OCI-LY1 (cell line): ENCODE data around the gene TRPM2.

ENCODE experiments used
- H2AFZ ChIP-seq: fragments of 200-600 bp; sonication (generic), shearing (Covaris generic); 2 replicates; pipeline ENCODE4 v1.6.0; 2014; ENCODE audit warnings: antibody characterized with exemption, mild to moderate bottlenecking, low read length
- H3F3A ChIP-seq: fragments of 200-600 bp; sonication (generic), shearing (Covaris generic); 2 replicates; pipeline ENCODE4 v1.6.0; 2014; ENCODE audit warnings: mild to moderate bottlenecking, antibody characterized with exemption, low read length, moderate library complexity; ENCODE audit not compliant: insufficient read depth
- H3K27ac ChIP-seq: fragments of 200-600 bp; sonication (generic); 2 replicates; pipeline ENCODE4 v1.5.1; 2014; ENCODE audit warnings: low read length, mixed run types, mild to moderate bottlenecking, low read depth; ENCODE audit not compliant: poor library complexity, severe bottlenecking
- H3K27me3 ChIP-seq: fragments of 200-600 bp; sonication (generic); 2 replicates; pipeline ENCODE4 v1.6.0; 2014; ENCODE audit warnings: antibody characterized with exemption, mild to moderate bottlenecking, low read length, moderate library complexity; ENCODE audit not compliant: insufficient read depth
- H3K36me3 ChIP-seq: fragments of 200-600 bp; sonication (generic); 2 replicates; pipeline ENCODE4 v1.6.1; 2014; ENCODE audit warnings: mild to moderate bottlenecking, antibody characterized with exemption, low read length, moderate library complexity, mixed read lengths; ENCODE audit not compliant: insufficient read depth
- H3K4me1 ChIP-seq: fragments of 200-600 bp; sonication (generic); 2 replicates; pipeline ENCODE4 v1.5.1; 2014; ENCODE audit warnings: mild to moderate bottlenecking, low read length, moderate library complexity; ENCODE audit not compliant: insufficient read depth, severe bottlenecking
- H3K4me2 ChIP-seq: fragments of 200-600 bp; sonication (generic), shearing (Covaris generic); 2 replicates; pipeline ENCODE4 v1.6.1; 2014; ENCODE audit warnings: low read length
- H3K4me3 ChIP-seq: fragments of 200-600 bp; sonication (generic); 2 replicates; pipeline ENCODE4 v1.5.1; 2014; ENCODE audit warnings: low read length, low read depth, mild to moderate bottlenecking, mixed read lengths; ENCODE audit not compliant: poor library complexity, severe bottlenecking
- H3K79me2 ChIP-seq: fragments of 200-600 bp; shearing (Covaris generic); 2 replicates; pipeline ENCODE4 v1.6.1; 2016; ENCODE audit warnings: mixed run types, low read length, mixed read lengths; ENCODE audit not compliant: insufficient read depth
- H3K9ac ChIP-seq: fragments of 200-600 bp; sonication (generic), shearing (Covaris generic); 2 replicates; pipeline ENCODE4 v1.6.1; 2014; ENCODE audit warnings: mild to moderate bottlenecking, low read length, mixed read lengths
- H3K9me2 ChIP-seq: fragments of 200-600 bp; sonication (generic), shearing (Covaris generic); 2 replicates; pipeline ENCODE4 v1.6.1; 2014; ENCODE audit warnings: low read depth, mild to moderate bottlenecking, low read length, mixed read lengths
- H3K9me3 ChIP-seq: fragments of 200-600 bp; shearing (Covaris generic); 2 replicates; pipeline ENCODE4 v1.6.1; 2014; ENCODE audit warnings: low read length, mixed read lengths
- H4K20me1 ChIP-seq: fragments of 200-600 bp; sonication (generic), shearing (Covaris generic); 2 replicates; pipeline ENCODE4 v1.6.0; 2016; ENCODE audit warnings: mild to moderate bottlenecking, low read length; ENCODE audit not compliant: insufficient read depth
- EZH2 ChIP-seq: fragments of 200-600 bp; sonication (generic), shearing (Covaris generic); IDR thresholded peaks from 2 replicates; pipeline ENCODE4 v1.8.0; 2017; ENCODE audit warnings: borderline replicate concordance, mixed run types, mild to moderate bottlenecking, antibody characterized with exemption, low read length, moderate library complexity, mixed read lengths
- TF ChIP-seq, protein P1 (sequence below): fragments of 200-600 bp; sonication (generic), shearing (Covaris generic); IDR thresholded peaks from 2 replicates; pipeline ENCODE4 v1.5.1; 2017; ENCODE audit warnings: mild to moderate bottlenecking, antibody characterized with exemption, low read length, moderate library complexity, mixed read lengths

Gene TRPM2

GRCh38 chr21:44334329-44335030 is 18.9 kb upstream of the TRPM2 start:
- H2AFZ ChIP-seq, result no peak overlapping the region
- H3K4me1 ChIP-seq, result peaks cover 6% of the 10 kb centered on the region
- H3K4me2 ChIP-seq, result no peak overlapping the region
- H3K27ac ChIP-seq, result no peak overlapping the region
- no peaks in the 10 kb centered on the region for H4K20me1 ChIP-seq
- H3K9me2 ChIP-seq, result no peaks in the 10 kb centered on the region
- H3F3A ChIP-seq, result peaks cover 4% of the 10 kb centered on the region; the same call in 1 of the 2 replicates
- H3K27me3 ChIP-seq, result 0 out of 2 replicates have a peak, but pooled peaks cover 4% of the 10 kb centered on the region
- no peak for TF ChIP-seq EZH2
- TF ChIP-seq, protein P1, sequence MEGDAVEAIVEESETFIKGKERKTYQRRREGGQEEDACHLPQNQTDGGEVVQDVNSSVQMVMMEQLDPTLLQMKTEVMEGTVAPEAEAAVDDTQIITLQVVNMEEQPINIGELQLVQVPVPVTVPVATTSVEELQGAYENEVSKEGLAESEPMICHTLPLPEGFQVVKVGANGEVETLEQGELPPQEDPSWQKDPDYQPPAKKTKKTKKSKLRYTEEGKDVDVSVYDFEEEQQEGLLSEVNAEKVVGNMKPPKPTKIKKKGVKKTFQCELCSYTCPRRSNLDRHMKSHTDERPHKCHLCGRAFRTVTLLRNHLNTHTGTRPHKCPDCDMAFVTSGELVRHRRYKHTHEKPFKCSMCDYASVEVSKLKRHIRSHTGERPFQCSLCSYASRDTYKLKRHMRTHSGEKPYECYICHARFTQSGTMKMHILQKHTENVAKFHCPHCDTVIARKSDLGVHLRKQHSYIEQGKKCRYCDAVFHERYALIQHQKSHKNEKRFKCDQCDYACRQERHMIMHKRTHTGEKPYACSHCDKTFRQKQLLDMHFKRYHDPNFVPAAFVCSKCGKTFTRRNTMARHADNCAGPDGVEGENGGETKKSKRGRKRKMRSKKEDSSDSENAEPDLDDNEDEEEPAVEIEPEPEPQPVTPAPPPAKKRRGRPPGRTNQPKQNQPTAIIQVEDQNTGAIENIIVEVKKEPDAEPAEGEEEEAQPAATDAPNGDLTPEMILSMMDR, result no peak
- no peak overlapping the region for H3K9ac ChIP-seq
- H3K79me2 ChIP-seq, result no peaks in the 10 kb centered on the region
- no peaks in the 10 kb centered on the region for H3K9me3 ChIP-seq
- peaks cover 10% of the 10 kb centered on the region; the same call in 1 of the 2 replicates for H3K36me3 ChIP-seq
- no peak overlapping the region for H3K4me3 ChIP-seq

- Histone ChIP-seq H3K36me3 (peaks cover 10% of the 10 kb centered on the region; the same call in 1 of the 2 replicates), H3K27me3 (no peaks in the 10 kb centered on the region), H3K9ac (no peak overlapping the region), H2AFZ (no peak overlapping the region), H3K4me1 (peaks cover 15% of the 10 kb centered on the region), H3F3A (peaks cover 4% of the 10 kb centered on the region; the same call in 1 of the 2 replicates), H3K9me2 (no peaks in the 10 kb centered on the region), H3K9me3 (no peaks in the 10 kb centered on the region), H3K79me2 (no peaks in the 10 kb centered on the region), H4K20me1 (no peaks in the 10 kb centered on the region), H3K4me2 (no peak overlapping the region), H3K4me3 (no peak overlapping the region), H3K27ac (no peak overlapping the region)
- TF ChIP-seq, protein P1, result no peak
- no peak for TF ChIP-seq EZH2
Observed at GRCh38 chr21:44335266-44336059, 18.0 kb upstream of the TRPM2 start.

DNA sequence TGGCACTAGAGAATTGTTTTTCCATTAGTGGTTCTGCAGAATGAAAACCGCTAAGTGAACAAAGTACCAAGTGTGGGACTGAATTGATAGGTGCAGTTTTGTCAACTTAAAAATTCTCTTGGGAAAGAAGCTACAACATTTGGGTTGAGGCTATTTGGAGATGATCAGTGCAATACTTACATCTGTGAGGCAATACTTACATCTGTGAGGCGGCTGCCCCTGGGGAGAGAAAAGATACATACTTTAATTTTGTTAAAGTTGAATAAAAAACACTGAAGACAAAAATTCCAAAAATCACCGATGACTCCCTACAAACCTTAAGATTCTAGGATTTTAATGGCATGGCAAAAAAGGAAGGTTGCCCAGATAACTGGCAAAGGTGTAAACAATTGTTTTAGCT is 16.0 kb upstream of the TRPM2 start:
- Histone ChIP-seq H3K9ac (no peak overlapping the region), H3K79me2 (no peaks in the 10 kb centered on the region), H3K4me1 (peaks cover 15% of the 10 kb centered on the region), H4K20me1 (no peaks in the 10 kb centered on the region), H2AFZ (no peak overlapping the region), H3K9me2 (no peaks in the 10 kb centered on the region), H3F3A (peaks cover 4% of the 10 kb centered on the region; the same call in 1 of the 2 replicates), H3K9me3 (no peaks in the 10 kb centered on the region), H3K27me3 (no peaks in the 10 kb centered on the region), H3K4me2 (no peak overlapping the region), H3K4me3 (no peak overlapping the region), H3K36me3 (peaks cover 10% of the 10 kb centered on the region; the same call in 1 of the 2 replicates), H3K27ac (no peak overlapping the region)
- TF ChIP-seq, protein P1, result no peak
- TF ChIP-seq EZH2, result no peak
